NCI-H1105 (cell line): ENCODE data around the gene NQO1.

Source experiments
- DNase-seq: peaks from one replicate; lab custom pipeline; 2025; lab: John Stamatoyannopoulos, UW

Gene NQO1

DNA sequence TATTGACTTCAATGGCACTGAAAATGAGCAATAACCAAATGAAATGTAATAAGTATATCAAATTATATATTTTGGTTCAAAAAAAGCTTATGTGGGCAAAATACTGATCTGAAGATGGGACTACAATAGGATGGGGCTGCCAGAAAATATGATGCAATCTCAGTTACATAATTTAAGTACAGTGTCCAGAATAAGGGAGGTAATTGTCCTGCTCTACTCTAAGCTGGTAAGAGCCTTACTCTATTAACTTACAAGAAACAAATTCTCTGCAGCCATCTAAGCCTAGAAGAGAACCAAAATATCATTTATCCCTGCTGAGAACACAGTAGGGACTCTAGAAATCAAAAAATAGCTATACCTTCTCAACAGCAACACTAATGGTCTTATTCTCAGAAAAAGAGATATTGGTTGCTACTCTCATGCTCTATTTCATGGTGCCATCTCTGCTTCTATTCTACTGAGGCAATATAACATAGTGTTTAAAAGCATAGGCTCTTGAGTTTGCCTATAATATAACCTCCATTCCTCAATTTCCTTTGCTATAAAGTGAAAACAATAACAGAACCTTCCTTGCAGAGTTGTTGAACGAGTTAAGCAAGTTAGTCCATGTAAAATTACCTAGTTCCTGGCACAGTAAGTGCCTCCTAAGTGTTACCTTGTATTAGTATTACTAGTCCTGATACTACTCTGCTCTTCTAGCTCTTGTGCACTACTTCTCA, 19.9 kb downstream of the NQO1 start:
- DNase-seq, result no peak

DNA sequence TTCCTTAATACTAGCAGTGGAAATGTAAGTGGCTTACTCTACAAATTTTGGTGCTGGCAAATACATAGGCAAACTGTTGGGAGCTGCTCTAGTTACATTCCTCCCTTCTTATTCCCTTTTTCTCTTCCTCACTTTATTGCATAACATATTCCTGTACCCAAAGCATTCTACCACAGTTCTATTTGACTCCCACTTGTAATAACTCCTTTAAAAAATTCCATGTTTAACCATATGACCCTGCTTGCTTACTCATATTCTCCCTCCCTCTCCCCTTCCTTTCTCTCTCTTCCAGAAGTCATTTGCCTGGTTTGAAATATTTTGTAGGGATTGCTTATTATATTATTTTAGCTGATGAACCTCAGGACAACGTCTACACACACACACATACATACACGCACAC, 22.7 kb downstream of the NQO1 start:
- no peak for DNase-seq

DNA sequence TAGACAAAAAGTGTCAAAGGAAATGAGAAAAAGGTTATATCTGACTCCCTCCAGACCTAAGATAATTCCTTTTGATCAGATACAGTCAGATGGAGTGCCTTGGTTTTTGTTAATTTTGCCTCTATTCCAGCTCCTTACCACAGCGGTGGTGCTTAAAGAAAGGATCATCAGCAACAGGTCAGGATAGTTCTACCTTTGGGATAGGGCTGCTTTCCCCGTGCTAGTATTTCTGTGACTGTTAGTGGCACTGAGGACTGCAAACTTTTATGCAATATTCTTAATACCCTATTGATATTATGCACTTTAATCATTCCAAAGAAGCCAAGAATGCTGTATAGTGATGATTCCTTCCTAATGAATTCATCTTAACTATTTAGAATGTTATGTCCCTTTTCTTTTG, 24.5 kb downstream of the NQO1 start:
- no peak for DNase-seq

DNA sequence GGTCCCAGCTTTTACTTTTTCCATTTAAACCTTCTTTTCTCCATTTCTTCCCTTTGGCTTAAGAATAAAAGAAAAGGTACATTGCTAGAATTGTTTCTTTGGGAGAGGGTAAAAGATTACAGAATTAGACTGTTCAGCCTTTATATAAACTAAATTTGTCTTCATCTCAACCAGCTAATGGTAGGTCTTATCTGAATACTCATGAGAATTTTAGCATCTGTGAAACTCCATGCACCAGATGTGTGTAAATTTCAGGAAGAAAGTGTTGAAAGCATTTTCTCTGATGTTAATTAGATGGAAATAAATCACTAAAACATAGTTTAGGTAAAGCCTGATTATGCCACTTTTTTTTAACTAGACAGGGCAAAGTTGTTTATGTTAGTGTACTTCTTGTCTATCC, 24.9 kb downstream of the NQO1 start:
- no peak for DNase-seq

DNA sequence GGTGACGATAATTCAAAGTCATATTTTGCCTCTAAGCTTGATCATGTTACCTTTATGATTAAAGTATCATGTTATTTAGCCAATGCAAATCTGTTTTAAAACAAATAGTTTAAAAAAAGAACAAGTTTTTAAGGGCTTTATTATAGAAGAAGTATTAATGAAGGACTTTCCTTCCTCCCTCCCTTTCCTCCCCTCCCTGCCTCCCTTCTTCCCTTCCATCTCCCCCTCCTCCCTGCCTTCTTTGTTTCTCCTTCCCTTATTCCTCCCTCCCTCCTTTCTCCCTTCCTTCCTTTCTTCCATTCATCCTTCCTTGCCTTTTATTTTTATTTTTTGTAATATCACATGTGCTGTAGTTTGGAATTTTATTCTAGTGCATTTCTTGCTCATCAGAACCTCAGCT, 26.4 kb downstream of the NQO1 start:
- DNase-seq, result no peak

DNA sequence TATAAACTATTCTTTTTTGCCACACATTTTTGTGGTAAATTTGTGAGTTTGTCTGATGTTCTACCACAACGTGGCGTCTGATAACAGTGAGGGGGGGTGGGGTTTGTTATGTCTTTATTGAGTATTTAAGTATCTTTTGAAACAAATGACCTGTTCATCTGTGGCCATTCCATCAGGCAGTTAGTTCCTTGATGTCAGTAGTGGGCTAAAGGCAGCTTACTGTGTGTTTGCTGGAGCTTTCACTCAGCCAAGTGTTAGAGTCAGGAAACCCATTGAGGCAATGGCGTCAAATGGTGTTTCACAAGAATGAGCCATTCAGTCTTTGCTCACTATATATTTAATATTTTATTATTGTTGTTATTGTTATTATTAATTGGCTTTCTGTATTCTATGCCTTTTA, 28.0 kb downstream of the NQO1 start:
- DNase-seq, result no peak

DNA sequence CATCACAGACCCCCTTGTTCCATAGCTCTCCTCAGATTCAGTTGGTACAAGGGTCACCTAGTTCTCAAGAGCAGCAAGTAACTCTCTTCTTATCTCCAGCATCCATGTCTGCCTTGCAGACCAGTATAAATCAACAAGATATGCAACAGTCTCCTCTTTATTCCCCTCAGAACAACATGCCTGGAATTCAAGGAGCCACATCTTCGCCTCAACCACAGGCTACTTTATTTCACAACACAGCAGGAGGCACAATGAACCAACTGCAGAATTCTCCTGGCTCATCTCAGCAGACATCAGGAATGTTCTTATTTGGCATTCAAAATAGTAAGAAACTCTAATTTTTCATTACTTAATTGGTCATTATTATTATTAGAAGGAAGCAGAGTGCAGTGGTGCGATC, 32.4 kb downstream of the NQO1 start:
- no peak for DNase-seq

DNA sequence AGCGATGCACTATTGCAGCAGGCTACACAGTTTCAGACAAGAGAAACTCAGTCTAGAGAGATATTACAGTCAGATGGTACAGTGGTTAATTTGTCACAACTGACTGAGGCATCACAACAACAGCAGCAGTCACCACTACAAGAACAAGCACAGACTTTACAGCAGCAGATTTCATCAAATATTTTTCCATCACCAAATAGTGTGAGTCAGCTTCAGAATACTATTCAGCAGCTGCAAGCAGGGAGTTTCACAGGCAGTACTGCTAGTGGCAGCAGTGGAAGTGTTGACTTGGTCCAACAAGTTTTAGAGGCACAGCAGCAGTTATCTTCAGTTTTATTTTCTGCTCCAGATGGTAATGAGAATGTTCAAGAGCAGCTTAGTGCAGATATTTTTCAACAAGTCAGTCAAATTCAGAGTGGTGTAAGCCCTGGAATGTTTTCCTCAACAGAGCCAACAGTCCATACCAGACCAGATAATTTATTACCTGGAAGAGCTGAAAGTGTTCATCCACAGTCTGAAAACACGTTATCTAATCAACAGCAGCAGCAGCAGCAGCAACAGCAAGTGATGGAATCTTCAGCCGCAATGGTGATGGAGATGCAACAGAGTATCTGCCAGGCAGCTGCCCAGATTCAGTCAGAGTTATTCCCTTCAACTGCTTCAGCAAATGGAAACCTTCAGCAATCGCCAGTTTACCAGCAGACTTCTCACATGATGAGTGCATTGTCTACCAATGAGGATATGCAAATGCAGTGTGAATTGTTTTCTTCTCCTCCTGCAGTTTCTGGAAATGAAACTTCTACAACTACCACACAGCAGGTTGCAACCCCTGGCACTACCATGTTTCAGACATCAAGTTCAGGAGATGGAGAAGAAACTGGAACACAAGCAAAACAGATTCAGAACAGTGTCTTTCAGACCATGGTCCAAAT, 34.1 kb downstream of the NQO1 start:
- no peak for DNase-seq

DNA sequence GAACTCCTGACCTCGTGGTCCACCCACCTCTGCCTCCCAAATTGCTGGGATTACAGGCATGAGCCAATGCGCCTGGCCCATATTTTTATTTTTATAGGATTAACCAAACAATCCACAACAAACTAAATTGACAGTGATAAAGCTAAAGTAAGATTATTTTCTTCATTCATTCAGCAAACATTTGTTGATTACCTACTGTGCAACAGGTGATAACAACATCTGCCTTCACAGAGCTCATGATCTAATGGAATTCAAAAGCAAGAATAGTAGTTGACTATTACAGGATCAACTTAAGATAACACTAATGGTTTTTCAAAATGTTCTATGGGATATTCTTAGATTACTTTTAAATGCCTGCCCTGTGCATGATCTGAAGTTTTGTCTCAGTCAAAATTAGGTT, 37.8 kb downstream of the NQO1 start:
- no peak for DNase-seq

DNA sequence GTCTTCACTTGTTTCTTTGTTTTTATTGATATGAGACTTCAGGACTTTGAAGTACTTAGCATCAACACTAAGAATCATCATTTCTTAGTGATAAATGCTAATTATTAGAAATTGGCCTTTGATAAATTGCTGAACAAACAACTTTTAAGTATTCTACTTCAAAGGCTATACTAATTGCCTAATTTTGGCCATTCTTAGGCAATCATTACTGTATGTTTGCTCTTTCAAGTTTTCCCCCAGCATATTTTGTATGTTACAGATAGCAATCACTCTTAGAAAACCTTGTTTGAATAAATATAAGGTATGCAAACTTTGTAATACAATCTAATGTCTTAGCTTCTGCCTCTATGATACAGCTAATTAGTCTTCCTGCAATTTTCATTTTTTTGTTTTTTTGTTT, 46.0 kb downstream of the NQO1 start:
- DNase-seq, result no peak

DNA sequence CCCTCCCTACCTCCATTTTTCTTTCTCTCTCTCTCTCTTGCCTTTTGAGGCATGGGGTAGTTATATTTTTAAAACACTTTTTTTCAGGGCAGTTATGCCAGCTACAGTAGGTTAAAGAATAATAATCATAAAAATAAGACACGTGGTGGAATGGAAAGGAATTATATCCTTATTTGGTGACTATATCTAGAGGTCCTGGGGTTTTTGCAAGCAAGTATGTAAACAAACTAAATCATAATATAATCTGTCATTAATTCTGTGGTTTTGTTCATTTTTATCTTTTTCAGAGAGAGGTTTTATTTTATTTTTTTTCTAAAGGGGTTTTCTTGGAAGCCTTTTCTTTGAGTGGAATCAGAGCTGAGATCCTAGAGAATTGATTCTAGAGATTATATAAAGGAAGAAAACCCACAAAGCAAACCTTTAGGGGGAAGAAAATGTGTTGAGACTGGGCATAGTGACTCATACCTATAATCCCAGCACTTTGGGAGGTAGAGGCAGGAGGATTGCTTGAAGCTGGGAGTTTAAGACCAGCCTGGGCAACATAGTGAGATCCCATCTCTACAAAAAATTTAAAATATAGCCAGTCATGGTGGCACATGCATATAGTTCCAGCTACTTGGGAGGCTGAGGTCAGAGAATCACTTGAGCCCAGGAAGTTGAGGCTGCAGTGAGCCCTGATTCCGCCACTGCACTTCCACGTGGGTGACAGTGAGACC, 53.2 kb downstream of the NQO1 start:
- DNase-seq, result no peak

DNA sequence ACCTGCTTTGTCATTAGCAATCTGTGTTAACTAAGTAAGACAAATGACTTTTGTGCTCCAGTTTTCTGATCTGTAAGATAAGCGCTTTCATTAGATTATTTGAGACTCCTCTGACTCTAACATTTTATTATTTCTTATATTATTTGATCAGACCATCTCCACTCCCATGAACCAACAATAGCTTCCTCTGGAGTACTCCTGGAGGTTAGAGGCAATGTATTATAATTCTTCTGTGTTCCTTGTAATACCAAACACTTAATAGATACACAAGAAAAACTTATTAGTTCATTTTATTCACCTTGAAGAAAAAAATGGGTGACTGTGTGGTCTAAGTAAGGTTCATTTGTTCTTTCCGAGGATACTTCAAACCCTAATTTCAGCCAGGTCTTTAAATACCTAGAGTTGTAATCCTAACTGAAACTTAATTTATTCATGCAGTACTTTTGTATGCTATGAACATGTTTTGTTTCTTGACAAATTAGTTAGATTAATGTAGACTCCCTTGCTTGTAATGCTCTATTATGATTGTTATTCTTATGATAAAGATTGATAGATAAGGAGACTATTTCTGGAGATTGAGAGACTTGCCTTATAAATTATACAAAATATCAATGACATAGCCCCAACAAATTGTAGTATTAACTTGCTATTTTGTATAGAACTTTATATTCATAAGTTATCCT, 53.9 kb downstream of the NQO1 start:
- DNase-seq, result no peak

DNA sequence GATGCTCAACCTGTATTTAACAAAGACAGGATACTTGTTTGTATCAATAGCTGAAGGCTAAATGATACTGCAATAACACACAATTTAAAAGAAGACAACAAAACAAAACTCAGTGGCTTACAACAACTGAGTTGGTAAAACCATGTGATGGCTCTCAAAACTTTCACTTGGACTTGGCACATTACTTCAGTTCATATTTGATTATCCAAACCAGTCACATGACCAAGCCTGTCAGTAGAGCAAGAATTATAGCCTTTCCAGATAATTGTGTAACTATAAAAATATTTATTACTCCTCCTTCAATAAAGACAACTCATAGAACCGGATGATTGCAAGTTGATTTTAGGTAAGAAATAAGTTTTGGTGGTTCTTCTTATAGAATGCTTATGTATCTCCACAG, 56.8 kb downstream of the NQO1 start:
- no peak for DNase-seq

DNA sequence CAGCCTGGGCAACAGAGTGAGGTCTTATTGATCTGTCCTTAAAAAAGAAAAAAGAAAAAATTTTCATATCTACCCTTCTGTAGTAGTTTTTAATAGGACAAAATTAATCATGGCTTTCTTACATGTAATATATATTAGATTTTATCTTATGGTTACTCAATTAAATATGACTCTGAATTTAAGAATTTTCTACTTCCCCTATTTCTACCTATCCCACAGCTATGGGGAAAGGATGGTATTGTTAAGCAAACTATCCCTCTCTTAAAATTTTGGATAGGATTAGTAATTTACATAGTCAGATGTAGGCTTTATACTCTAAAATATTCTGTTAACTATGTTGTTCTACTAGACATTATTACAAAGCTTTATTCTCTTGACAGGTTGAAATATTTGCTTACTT, 62.5 kb downstream of the NQO1 start:
- DNase-seq, result no peak

DNA sequence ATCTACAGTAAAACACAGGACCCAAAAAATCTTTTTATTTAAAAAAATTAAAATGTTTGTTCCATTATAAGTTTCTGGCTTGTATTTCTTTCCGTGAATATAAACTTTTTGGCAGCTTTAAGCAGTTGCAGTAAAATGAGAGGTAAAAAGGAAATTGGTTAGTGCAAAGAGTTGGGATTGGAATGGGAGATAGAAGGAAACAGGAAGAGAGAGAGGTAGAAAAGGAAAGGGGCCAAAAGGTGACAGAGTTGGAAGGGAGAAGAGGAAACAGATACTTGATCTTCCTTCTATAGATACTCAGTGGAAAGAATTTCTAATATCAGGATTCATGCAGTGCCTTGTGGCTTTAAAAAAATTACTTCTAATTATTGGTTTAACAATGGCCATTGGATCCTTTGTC, 63.5 kb downstream of the NQO1 start:
- no peak for DNase-seq

DNA sequence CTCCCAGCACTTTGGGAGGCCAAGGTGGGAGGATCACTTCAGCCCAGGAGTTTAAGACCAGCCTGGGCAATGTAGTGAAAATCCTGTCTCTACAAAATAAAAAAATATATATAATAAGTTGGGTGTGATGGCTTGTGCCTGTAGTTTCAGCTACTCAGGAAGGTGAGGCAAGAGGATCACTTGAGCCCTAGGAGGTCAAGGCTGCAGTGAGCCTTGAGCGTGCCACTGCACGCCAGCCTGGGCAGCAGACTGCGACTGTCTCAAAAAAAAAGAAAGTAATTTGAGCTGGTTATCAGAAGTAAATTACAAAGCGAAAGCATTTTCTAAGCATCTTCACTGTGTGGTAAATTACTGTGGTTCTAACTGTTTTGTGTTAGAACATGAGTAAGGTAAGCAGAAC, 66.2 kb downstream of the NQO1 start:
- DNase-seq, result no peak
